PC-9 (cell line): ENCODE results near the gene SKI.

ENCODE experiments used
- EZH2 ChIP-seq: fragments of 200-600 bp; sonication (generic); IDR thresholded peaks from 2 replicates; pipeline ENCODE4 v1.8.0; 2017; ENCODE audit warnings: antibody characterized with exemption, low read depth
- TF ChIP-seq, protein P1 (sequence below): fragments of 200-600 bp; sonication (generic); conservative IDR thresholded peaks from 2 replicates; pipeline ENCODE4 v1.6.1; 2017; ENCODE audit warnings: mixed run types, antibody characterized with exemption, mild to moderate bottlenecking, moderate library complexity

DNA sequence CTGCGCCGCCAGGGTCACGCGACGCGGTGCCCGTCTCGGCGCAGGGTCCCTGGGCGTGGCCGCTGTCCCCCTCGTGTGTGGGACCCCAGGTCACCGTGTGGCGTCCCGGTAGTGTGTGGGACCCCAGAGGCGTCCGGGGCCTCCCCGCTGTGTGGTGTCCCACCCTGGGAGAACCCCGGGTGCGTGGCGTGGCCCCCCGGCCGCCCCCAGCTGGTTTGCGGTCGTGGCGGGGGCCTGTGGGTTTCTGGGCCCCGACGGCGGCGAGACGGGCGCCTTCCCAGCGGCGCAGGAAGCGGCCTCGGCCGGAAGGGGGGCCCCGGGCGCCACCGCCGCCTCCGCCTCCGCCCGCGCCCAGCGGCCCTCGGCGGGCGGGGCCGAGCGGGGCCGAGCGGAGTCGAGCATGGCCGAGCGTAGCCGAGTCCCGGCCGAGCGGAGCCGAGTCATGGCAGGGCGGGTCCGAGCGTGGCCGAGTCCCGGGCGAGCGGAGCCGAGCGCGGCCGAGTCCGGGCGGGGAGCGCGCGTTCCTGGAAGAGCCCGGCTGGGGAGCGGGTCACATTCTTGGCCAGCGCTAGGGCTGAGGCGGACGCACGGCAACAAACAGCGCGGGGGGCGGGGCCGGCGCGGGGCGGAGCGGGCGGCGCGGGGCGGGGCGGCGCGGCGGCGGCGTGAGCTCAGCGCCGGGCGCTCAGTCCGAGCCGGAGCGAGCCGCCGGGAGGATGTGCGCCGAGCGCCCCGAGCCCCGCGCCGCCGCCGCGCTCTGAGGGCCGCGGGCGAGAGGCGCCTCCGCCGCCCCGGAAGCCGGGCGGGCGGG is 568 bp upstream of the SKI start:
- no peak for TF ChIP-seq EZH2
- TF ChIP-seq, protein P1, sequence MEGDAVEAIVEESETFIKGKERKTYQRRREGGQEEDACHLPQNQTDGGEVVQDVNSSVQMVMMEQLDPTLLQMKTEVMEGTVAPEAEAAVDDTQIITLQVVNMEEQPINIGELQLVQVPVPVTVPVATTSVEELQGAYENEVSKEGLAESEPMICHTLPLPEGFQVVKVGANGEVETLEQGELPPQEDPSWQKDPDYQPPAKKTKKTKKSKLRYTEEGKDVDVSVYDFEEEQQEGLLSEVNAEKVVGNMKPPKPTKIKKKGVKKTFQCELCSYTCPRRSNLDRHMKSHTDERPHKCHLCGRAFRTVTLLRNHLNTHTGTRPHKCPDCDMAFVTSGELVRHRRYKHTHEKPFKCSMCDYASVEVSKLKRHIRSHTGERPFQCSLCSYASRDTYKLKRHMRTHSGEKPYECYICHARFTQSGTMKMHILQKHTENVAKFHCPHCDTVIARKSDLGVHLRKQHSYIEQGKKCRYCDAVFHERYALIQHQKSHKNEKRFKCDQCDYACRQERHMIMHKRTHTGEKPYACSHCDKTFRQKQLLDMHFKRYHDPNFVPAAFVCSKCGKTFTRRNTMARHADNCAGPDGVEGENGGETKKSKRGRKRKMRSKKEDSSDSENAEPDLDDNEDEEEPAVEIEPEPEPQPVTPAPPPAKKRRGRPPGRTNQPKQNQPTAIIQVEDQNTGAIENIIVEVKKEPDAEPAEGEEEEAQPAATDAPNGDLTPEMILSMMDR = no peak; the same call in 1 of the 2 replicates
